ENCODE results near the gene LDLRAD4. TPM values are rescaled to one million over a fixed set of nuclear protein-coding genes. Genes with fewer than 3 reads are reported as not detected.

The LDLRAD4 gene
- total and polyA plus RNA-seq, 2 experiments from 2014 or later = 0.73 to 1.9 TPM

GRCh38 chr18:13382366-13382953 is 163.9 kb downstream of the LDLRAD4 start:
- Mint-ChIP-seq H3K9me3 (no peaks in the 10 kb centered on the region), H3K27ac (no peak overlapping the region), H3K4me1 (peaks cover 3% of the 10 kb centered on the region; the same call in 1 of the 3 replicates), H3K36me3 (ENCODE audit: low read depth) (no peaks in the 10 kb centered on the region), H3K27me3 (ENCODE audit: insufficient read depth, low read depth, poor library complexity) (peaks cover 3% of the 10 kb centered on the region), H3K4me3 (no peak overlapping the region)
- Histone ChIP-seq H3K79me2 (replicated peaks; ENCODE audit: insufficient read depth) (no peaks in the 10 kb centered on the region), H3K4me1 (ENCODE audit: insufficient read depth) (no peaks in the 10 kb centered on the region), H3K4me2 (no peak overlapping the region), H3K27me3 (ENCODE audit: insufficient read depth) (no peaks in the 10 kb centered on the region), H3K27ac (ENCODE audit: low read depth) (no peak overlapping the region), H3K4me3 (no peak overlapping the region), H3K36me3 (ENCODE audit: insufficient read depth) (no peaks in the 10 kb centered on the region), H3K9me2 (ENCODE audit: insufficient read depth) (no peaks in the 10 kb centered on the region), H4K20me1 (replicated peaks; ENCODE audit: insufficient read depth) (no peaks in the 10 kb centered on the region), H2AFZ (no peak overlapping the region), H3F3A (replicated peaks; ENCODE audit: low read depth) (no peaks in the 10 kb centered on the region)
- ATAC-seq (no peak), DNase-seq (ENCODE audit: low spot score) (no peak)
- TF ChIP-seq CTCF (conservative IDR thresholded peaks at IDR 0.05; ENCODE audit: low read depth in 2 of 2) (no peak), ZNF331 (CRISPR knock-in tag; IDR thresholded peaks at IDR 0.05; ENCODE audit: low read depth) (no peak), EZH2phosphoT487 (IDR thresholded peaks at IDR 0.05; ENCODE audit: unreplicated experiment) (no peak), REST (IDR thresholded peaks at IDR 0.05; ENCODE audit: unreplicated experiment) (no peak), ZNF462 (CRISPR knock-in tag; IDR thresholded peaks at IDR 0.05) (no peak), JUNB (IDR thresholded peaks at IDR 0.05; ENCODE audit: unreplicated experiment) (no peak), EZH2 (IDR thresholded peaks at IDR 0.05; ENCODE audit: low read depth, unreplicated experiment) (no peak), CREB1 (CRISPR knock-in tag; IDR thresholded peaks at IDR 0.05; ENCODE audit: low read depth) (no peak), ETS1 (IDR thresholded peaks at IDR 0.05) (no peak), NANOG (IDR thresholded peaks at IDR 0.05; ENCODE audit: borderline replicate concordance) (no peak), POLR2AphosphoS5 (IDR thresholded peaks at IDR 0.05; ENCODE audit: low read depth) (no peak), ZNF114 (CRISPR knock-in tag; IDR thresholded peaks at IDR 0.05) (no peak)

Data from GM23338 (cell line).